T-helper 9 cell (primary cell): ENCODE measurements around the gene KIF1A.
A peak's percentile ranks its signal among the peaks of the same experiment; 100 is the strongest.

ENCODE experiments used
- DNase-seq: peaks from one replicate; pipeline ENCODE4 v3.0.0-alpha.2; 2020

The KIF1A gene

DNA sequence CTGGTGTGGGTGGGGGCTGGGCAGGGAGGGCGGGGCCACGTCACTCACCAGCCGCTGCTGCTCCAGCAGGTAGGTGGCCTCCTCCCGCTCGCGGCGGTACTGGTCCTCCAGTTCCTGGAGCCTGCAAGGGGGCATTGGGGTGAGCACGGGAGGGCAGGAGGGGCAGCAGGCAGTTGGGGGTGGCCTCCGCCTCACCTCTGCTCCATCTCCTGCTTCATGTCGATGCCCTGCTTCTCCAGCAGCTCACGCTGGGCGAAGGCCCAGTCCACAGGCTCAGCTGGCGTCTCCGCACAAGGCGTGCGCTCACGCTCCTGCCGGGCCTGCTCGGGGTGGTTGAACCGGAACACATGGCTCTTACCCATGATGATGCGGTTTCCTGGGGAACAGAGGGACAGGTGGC is 57.0 kb downstream of the KIF1A start:
- DNase-seq, result no peak

DNA sequence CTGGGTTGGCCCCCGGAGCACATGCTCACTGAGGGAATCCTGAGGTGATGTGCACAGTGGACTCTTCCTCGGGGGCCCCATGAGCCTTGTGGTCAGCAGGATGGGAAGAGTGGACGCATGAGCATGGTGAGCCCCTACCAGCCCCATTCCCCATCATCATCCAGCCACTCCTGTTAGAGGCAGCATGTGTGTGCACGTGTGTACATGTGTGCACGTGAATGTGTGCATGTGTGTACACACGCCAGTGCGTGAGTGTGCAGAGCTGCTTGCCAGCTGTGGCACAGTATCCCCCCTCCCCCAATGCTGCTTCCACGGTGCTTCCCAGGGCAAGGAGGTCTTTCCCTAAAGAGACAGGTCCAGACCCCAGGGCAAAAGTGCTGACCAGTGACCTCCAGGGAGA is 57.8 kb downstream of the KIF1A start:
- DNase-seq, result no peak

DNA sequence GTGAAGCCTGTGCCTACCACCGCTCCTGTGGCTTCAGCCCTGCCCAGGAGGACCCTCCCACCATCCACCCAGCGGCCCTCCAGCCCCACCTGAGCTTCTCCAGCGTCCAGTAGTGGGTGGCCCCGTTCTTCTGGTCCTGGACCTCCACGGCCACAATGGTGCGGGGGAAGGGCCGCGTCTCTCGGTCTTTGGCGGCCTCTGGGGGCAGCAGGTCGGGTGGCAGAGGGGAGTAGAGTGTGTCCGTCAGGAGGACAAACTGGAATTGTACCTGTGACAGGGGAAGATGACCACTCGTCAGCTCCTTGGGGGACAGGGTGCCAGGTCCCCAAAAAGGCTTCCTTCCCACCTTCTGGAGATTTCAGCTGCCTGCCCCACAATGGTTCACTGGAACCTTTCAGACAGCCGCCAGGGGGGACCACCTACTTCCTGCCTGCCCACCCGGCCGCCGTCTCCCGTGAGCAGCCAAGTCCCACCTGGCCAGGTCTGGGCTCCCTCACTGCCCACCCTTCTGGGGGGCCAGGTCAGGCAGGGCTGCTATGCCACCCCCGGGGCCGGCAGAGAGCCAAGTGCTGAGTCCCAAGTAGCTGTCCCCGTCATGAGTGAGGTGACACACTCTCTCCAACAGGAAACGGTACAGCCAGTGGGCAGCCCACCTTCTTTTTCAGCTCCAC is 59.3 kb downstream of the KIF1A start:
- no peak for DNase-seq

DNA sequence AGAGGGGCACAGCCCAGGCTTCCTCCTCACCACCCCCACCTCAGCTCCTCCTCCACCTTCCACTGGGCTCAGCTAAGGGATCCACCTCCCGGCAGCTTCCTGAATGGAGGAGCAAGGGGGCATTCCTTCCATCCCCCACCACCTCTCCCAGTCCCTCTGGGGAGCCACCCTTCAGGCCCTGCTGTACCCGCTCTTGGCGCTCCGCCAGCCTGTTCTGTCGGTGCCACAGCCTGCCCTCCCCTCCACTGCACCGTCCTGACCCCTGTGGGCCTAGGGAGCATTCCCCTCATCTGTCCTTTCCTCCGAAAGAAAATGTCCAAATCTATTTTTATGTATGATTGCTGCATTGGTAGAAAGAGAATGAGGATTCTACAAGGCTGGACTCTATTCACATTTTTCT is 59.9 kb downstream of the KIF1A start:
- no peak for DNase-seq

DNA sequence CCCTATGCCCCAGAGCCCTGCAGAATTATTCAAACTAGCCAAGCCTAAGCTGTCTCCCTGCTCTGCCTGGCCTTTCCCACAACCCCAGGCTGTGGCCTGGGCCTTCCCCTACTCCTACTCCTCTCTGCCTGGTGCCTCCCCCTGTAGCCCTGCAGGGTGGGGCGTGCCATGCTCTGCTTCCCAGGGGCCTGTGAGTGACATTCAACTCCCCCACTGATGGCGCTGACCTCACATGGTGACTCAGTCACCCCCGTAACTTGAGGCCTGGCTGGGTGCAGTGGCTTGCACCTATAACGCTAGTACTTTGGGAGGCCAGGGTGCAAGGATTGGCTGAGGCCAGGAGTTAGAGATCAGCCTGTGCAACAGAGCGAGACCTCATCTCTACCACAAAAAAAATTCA is 60.6 kb downstream of the KIF1A start:
- DNase-seq, result no peak

DNA sequence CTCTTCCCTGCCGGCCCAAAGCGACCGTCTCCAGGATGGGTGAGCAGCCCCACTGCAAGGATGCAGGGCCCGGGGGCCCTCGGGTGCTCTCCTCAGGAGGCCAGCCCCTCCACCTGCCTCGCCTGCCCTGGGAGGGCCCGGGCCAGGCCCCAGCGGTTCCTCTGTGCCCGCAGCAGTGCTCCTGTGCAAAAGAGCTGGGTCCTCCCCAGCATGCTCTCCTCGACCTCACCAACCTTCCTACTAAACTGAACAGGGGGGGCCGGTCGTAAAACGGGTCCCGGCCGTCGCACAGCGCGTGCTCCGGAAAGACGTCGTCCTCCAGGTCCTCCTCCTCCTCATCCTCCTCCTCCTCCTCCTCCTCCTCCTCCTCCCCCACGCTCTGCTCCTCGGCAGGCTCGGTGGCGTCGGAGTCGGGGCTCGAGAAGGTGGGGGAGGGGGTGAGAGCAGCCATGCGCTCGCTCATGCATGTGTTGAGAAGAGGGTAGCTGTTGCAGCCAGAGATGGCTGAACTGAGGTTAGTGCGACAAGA is 62.9 kb downstream of the KIF1A start:
- DNase-seq, result no peak

DNA sequence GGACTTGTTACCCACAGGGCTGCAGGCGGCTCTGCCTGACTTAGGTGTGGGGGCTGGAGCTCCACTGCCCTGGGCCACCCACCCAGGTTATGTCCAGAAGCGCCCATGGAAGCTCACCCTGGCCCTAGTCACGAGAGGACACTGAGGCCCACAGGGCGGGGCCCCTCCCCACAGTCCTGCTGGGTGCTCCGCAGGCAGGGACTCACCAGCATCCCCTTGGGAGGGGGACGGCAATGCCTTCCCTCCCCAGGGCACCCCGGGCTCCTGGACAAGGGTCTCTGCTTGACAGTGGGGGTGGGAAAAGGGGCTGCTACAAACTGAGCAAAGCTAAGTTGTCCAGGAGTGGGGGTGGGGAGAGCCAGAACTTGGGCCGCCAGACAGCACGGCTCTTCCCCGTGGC is 67.8 kb downstream of the KIF1A start:
- no peak for DNase-seq

DNA sequence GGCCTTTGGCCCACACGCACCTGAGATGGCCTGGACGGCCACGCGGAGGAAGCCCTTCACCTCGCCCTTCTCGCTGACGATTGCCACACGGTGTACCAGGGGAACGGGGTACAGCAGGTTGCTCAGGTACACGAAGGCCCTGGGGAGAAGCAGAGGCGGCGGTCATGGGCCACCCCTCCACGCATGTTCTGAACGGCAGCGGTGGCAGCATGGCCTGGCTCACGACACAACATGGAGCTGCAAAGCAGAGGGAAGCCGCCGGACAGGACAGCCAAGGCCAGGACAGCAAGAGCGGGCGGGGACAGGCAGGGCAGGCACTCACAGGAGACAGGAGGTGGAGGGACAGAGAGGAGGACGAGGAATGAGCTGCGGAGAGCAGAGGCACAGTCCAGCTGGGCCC is 69.6 kb downstream of the KIF1A start:
- no peak for DNase-seq

DNA sequence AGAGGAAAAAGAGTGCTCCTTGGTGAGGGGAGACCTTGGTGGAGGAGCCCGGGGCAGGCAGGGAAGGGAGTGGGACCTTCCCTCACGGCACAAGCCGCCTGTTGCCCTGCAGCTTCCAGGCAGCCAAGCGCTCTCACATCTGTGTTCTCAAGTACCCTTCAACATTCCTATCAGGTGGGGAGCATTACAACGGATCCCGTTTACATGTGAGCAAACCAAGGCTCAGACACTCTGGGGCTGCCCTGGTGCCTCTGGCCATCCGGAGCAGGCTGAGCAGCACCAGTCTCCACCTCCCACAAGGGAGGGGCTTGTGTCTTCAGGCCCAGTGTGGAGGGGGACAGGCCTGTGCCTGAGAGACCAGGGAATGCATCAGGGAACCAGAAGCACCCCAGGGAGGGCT is 70.5 kb downstream of the KIF1A start:
- no peak for DNase-seq

DNA sequence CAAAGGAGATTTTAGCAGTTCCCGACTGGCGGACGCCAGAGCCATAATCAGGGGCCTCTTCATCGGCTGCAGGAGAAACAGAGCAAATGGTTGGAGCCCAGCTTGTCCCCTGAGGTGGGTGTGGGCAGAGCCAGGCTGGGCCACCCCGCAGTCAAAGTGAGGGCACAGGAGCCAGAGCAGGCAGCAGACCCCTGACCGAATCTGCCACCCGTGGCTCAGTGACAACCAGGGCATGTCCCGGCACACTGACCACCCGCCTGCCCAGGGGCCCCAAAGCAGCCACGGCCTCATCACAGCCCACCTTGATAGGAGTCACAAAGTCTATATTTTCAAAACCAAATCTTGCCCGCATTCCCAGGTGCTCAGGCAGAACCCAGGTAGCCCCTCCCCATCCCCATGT is 72.8 kb downstream of the KIF1A start:
- DNase-seq, result no peak

DNA sequence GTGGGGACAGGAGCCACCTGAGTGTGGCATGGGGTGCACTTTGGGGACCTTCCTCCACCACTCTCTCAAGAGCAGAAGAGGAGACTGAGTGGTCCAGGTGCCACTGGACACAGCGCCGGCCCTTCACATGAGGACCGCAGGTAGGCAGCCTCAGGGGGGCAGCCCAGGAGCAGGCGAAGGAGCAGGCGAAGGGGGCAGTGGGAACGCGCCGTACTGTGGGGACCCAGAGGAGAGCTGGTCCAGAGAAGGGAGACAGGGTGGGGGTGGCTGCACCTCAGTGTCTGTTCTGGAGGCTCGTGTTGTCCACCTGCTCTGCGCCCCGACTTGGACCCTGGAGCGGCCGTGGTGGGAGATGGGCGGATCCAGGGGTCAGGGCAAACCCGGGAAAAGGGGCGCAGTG is 73.3 kb downstream of the KIF1A start:
- DNase-seq, result no peak

DNA sequence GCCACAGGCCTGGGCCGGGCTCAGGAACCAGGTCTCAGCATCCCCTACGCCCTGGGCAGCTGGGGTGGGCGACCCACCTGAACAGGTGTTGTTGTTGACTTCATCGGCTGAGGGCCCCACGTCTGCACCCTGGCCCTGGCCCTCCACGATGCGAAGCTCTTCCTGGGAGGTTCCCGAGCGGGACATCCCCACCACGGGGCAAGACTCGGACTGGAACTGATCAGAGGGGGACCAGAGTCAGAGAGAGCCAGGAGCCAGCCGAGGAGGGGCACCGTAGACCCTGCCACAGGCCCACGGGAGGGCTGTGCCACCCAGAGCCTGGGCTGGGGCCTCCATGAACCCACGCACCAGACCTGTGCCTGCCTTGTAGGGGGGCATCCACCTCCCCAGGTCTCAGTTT is 74.1 kb downstream of the KIF1A start:
- no peak for DNase-seq

DNA sequence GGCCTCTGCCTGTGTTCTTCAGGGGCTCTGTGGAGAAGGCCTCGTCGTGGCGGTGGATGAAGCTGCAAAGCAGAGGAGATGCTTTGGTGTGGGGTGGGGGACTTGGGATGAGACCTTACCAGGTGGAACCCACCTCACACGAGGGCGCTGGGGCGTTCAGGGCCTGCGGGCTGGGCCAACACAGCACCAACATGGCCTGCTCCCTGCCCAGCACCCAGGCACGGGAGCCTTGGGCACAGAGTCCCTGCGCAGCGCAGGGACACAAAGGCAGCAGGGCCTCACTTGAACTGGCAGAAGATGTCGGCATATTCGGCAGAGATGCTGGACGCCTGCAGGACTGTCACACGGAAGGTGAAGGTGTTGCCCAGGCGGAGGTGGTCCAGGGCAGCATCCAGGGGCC is 74.6 kb downstream of the KIF1A start:
- no peak for DNase-seq

DNA sequence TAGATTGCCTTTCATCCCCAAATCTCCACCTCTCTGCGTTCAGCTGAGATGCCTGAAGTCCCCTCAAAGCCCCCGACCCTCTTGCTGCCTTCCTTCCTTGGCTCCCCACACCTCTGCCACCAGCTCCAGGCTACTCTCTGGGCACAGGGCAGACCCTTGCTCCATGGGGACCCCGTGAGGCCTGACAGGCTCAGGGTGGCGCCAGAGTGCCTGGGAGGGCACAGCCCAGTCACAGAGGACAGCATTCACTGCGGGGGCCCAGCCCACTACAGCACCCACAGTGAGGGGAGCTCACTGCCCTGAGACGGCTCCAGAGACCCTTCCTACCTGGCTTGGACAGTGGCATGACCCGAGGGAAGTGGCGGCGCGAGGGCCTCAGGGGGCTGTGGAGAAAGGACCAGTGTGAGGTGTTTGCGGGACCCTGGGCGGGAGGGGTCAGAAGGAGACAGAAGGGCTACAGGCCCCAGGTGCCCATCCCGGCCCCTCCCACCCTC is 77.4 kb downstream of the KIF1A start:
- DNase-seq, result no peak

DNA sequence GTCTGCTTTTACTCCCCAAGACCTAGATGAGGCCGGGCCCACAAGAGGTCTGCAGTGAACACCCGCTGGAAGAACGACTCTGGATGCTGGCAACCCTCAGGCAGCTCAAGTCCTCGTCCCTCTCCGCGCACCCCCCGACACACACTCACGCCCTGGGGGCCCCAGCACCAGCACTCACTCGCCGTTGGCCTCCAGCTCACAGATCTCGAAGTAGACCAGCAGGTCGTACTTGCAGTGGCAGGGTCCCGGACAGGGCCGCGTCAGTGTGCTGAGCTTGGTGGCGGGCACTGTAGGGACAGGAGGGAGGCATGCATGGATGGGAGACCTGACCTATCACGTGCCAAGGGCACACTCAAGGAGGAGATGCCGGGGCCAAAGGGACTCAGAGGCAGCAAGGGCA is 78.9 kb downstream of the KIF1A start:
- no peak for DNase-seq

DNA sequence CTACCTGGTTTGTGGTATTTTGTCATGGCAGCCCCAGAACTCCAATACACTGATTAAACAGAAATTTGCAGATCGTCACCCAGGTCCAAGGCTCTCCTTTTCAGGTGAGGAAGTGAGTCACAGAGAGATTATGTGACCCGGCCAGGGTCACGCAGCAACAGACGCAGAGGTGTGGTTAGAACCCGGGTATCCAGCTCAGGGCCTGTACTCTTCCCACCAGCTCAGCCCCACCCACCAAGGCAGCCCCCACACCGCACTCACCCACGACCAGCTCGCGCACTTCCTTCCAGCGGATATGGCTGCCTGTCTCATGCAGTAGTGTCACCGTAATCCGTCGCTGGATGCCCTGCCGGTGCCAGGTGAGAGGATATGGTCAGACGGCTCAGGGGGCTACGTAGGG is 80.2 kb downstream of the KIF1A start:
- DNase-seq, result peak; percentile 16

DNA sequence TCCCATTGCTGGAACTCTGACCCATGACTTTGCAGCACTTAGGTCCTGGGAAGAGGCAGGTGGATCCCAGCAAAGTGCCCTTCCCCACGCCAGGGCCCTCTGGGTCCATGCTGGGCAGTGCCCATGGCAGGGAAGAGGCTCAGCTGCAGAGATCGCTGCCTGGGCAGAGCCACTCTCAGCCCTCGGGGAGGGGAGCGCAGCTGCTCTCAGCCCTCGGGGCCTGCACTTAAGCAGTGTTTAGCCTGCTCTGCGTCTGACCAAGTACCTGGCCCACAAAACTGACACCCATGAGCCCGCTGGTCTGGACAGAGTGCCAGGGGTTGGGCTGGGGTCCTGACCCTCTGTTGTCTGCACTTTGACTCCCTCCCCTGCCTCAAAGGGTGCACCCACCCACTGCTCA is 82.1 kb downstream of the KIF1A start:
- DNase-seq, result no peak

DNA sequence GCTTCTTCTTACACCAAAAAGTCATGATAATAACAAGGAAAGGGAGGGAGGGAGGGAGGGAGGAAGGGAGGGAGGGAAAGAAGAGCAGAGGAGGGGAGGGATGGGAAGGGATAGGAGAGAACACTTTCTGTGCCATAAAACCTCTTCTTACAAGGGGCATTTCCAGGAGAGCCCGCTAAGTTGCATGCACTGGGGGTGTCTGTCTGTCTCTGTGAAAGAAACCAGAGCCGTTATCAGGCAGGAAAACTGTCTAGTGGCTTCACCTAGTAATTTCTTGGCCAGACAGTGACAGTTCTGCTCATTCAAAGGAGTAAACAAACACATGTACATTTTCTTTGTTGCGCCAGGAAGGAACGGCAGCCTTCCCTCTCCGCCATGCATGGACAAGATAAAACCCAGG is 82.5 kb downstream of the KIF1A start:
- DNase-seq, result no peak

DNA sequence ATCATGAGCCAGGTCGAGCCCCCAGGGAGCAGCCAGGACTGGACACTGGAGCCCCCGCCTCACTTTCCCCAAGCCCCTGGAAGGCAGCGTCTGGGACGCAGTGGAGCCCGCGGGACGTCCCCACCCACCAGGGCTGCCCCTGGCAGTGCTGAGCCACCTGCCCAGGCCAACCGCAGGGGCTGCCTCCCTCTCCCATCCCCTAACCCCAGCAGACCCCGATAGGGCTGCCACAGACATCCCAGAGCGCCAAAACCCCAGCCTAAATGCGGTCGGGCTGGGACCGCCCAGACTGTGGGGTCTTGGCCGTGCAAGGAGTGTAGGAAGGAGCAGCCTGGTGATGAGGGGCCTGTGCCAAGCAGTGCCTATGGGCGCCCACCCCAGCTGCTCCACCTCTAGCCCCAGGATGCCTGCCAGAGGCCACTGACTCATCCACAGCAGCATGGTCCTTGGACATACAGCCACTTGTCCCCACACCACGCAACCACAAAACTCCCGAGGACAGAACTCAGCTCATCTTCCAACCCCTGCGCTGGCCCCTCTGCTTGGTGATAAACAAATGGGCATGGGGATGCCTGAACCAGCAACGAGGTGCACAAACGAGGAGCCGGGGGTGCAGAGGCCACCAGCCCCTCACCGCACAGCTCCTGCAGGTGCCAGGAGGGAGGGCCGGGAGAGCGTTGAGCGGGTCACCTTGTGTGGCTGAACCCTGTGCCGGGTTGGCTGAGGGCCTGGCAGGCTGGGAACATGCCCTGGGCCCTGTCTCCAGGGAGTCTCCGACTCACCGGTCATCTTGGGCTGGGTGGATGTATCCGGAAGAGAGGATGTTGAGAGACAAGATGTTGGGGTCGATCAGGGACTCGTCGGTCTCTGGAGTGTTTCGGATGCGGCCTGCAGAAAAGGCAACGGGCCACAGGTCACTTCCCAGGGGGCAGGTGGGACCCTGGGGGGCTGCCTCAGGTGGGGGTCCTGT is 83.5 kb downstream of the KIF1A start:
- no peak for DNase-seq

DNA sequence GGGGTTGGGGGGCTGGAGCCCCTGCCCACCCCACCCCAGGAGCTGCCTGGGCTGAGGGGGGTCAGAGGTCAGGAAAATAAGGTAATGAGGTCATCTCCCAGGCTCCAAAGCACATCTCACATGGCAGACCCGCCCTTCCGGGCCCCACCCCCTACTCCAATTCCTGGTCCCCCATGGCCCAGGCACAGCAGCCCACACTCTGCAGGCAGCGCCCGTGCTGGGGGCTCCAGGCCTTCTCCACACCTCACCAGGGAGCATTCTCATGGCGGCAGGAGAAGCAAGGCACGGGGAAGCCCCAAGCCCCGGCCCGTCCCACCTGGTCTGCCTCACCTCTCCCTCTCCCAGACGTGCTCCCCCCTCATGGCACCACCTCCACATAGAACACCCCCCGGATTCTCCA is 84.5 kb downstream of the KIF1A start:
- DNase-seq, result no peak

DNA sequence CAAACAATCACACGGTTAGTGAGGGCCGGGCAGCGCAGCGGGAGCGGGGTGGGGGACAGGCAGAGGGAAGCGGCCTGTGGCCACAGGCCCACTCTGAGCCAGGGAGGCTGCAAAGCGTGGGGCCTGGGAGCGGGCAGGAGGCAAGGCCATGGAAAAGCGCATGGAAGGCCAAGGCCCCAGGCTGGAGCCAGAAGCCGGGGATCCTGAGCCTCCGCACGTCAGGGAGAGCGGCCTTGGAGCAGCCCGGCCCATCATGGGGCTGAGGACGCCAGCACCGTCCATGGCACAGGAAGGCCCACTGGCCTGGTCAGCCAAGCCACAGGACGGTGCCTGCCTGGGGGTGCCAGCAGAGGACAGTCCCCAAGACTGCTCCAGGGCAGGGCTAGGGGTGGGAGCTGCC is 85.3 kb downstream of the KIF1A start:
- DNase-seq, result no peak

DNA sequence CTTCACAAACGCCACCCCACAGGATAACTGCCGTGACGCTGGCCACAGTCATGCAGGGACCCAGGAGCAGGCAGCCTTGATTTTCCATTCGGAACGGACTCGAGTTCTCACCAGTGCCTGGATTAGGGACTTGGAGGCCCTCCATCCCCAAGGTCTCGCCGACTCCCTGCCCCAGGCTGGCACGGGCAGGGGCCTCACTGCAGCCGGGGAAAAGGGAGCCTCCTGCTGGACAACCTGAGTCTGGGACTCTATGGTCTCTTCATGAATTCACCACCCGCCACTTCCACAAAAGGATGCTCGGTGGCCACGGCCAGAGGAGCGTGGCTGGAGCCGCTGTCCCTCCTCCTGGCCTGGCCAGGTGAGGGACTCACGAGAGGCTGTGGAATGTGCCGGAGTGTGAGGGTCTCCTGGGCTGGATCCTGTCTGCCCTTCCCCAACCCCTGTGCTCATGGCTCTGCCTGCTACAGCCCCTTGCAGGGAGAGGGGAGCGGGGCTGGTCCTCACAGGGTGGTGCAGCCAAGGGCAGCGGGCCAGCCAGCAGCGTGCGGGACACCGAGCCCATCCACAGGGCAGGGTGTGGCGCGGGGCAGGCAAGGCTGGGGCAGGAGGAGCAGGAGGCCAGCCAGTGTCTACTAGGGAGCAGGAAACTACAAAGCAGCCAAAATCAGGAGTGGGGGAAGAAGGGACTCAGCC is 86.1 kb downstream of the KIF1A start:
- peak; percentile 13 for DNase-seq

DNA sequence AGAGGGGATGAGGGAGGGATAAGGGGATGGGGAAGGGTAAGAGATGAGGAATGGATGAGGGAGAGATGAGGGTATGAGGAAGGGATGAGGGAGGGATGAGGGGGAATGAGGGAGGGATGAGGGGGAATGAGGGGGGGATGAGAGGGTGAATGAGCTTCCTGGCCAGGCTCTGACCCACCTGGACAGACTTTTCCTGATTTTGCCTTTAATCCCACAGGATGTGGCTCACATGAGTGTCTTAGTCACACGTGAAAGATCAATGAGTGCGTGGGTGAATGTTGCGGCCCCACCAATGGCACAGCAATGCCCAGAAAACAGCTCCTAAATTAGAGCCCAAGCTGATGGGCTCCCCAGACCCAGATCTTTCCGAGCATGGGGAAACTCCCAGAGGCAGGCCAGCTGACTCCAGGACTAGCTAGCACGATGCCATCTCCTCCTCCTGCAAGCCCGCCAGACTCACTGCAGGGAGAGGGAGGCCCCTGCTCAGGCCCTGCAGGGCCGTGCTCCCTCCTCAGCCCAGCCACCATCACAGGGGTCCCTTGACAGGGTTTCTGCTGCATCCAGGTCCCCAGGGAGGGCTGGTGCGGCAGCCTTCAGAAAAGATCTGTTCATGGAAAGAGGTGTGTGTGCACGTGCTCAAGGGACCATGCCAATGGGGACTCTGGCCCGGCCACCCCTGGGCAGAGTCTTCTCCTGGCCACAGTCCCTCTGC is 87.0 kb downstream of the KIF1A start:
- DNase-seq, result no peak
